ENCODE data around the gene PTPRU.
A peak's percentile ranks its signal among the peaks of the same experiment; 100 is the strongest.
"Not testable (repeated sequence)": the region's sequence is repeated elsewhere in the genome, so short reads cannot be mapped to it uniquely, and the experiment has no call there.

Gene PTPRU

GRCh38 chr1:29222686-29223085 lies 13.6 kb upstream of the PTPRU start:
- no peak for DNase-seq

- DNase-seq, result no peak
Observed at GRCh38 chr1:29223521-29223920, 12.8 kb upstream of the PTPRU start.

- DNase-seq, result no peak
Observed at GRCh38 chr1:29224356-29224837, 11.9 kb upstream of the PTPRU start.

- no peak for DNase-seq
Observed at GRCh38 chr1:29225361-29225760, 11.0 kb upstream of the PTPRU start.

- DNase-seq, result no peak
Observed at GRCh38 chr1:29227511-29227910, 8.8 kb upstream of the PTPRU start.

- no peak for DNase-seq
Observed at GRCh38 chr1:29230204-29230552, 6.1 kb upstream of the PTPRU start.

GRCh38 chr1:29230553-29231378 lies 5.6 kb upstream of the PTPRU start, which contains the start of gene MECR:
Gene MECR, minus strand, starts transcription at chr1:29230934. Its CDS starts 28 bp downstream, at chr1:29230906.
- peak; percentile 55 for DNase-seq

- DNase-seq, result no peak
Observed at GRCh38 chr1:29232387-29232786, 3.9 kb upstream of the PTPRU start.

- no peak for DNase-seq
Observed at GRCh38 chr1:29233693-29234092, 2.6 kb upstream of the PTPRU start.

- no peak for DNase-seq
Observed at GRCh38 chr1:29234471-29234870, 1.9 kb upstream of the PTPRU start.

GRCh38 chr1:29234881-29235280 lies 1.4 kb upstream of the PTPRU start:
- DNase-seq, result not testable (repeated sequence)

- DNase-seq, result no peak
Observed at GRCh38 chr1:29236712-29237128, 398 bp downstream of the PTPRU start.

GRCh38 chr1:29237129-29237821 lies 953 bp downstream of the PTPRU start:
- DNase-seq, result no peak

GRCh38 chr1:29237852-29238619 lies 1.7 kb downstream of the PTPRU start:
- DNase-seq, result no peak

- DNase-seq, result no peak
Observed at GRCh38 chr1:29238620-29239002, 2.3 kb downstream of the PTPRU start.

GRCh38 chr1:29239142-29239541 lies 2.8 kb downstream of the PTPRU start:
- no peak for DNase-seq

- DNase-seq, result no peak
Observed at GRCh38 chr1:29240400-29240837, 4.1 kb downstream of the PTPRU start.

- DNase-seq, result no peak
Observed at GRCh38 chr1:29240986-29241385, 4.7 kb downstream of the PTPRU start.

- DNase-seq, result no peak
Observed at GRCh38 chr1:29243023-29243870, 6.9 kb downstream of the PTPRU start.

GRCh38 chr1:29243871-29244200 lies 7.5 kb downstream of the PTPRU start:
- DNase-seq, result no peak

GRCh38 chr1:29245261-29245660 lies 8.9 kb downstream of the PTPRU start:
- DNase-seq, result no peak

GRCh38 chr1:29245876-29246275 lies 9.6 kb downstream of the PTPRU start:
- no peak for DNase-seq

- DNase-seq, result no peak
Observed at GRCh38 chr1:29247044-29247443, 10.7 kb downstream of the PTPRU start.
